Myocyte (in vitro differentiated cells): ENCODE results near the gene SHROOM1. TPM values are rescaled to one million over a fixed set of nuclear protein-coding genes. Genes with fewer than 3 reads are reported as not detected.
"Not testable (repeated sequence)": the region's sequence is repeated elsewhere in the genome, so short reads cannot be mapped to it uniquely, and the experiment has no call there.

Source experiments
- DNase-seq: peaks from one replicate; pipeline ENCODE4 v3.0.0-alpha.2; 2012; ENCODE audit warnings: low read depth
- total RNA-seq: library from RNA; depleted of rRNA; stranded (reverse); fragments of >200 nt; gene quantifications from 2 replicates; pipeline ENCODE4 v1.2.3, GENCODE V29; 2014

SHROOM1 gene
- total RNA-seq, 1 donor from 2014 or later = 7.7 TPM

- no peak for DNase-seq
Observed at GRCh38 chr5:132808866-132809265, 21.6 kb downstream of the SHROOM1 start.

GRCh38 chr5:132808448-132808847, 22.0 kb downstream of the SHROOM1 start:
- DNase-seq = no peak

GRCh38 chr5:132807163-132807838, 23.1 kb downstream of the SHROOM1 start:
- DNase-seq = peak; percentile 16

DNA sequence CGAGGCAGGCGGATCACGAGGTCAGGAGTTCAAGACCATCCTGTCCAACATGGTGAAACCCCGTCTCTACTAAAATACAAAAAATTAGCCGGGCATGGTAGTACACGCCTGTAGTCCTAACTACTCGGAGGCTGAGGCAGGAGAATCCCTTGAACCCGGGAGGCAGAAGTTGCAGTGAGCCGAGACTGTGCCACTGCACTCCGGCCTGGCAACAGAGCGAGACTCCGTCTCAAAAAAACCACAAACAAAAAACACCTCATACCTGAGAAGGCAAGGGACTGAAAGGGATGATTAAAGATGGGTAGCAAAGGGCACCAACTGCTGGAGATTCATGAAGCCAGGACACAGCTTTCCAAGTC, 23.7 kb downstream of the SHROOM1 start:
- DNase-seq = not testable (repeated sequence)

GRCh38 chr5:132805872-132806271, 24.6 kb downstream of the SHROOM1 start:
- not testable (repeated sequence) for DNase-seq

DNA sequence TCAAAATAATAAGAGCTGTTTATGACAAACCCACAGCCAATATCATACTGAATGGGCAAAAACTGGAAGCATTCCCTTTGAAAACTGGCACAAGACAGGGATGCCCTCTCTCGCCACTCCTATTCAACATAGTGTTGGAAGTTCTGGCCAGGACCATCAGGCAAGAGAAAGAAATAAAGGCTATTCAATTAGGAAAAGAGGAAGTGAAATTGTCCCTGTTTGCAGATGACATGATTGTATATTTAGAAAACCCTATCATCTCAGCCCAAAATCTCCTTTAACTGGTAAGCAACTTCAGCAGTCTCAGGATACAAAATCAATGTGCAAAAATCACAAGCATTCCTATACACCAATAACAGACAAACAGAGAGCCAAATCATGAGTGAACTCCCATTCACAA, 26.2 kb downstream of the SHROOM1 start:
- DNase-seq = not testable (repeated sequence)

DNA sequence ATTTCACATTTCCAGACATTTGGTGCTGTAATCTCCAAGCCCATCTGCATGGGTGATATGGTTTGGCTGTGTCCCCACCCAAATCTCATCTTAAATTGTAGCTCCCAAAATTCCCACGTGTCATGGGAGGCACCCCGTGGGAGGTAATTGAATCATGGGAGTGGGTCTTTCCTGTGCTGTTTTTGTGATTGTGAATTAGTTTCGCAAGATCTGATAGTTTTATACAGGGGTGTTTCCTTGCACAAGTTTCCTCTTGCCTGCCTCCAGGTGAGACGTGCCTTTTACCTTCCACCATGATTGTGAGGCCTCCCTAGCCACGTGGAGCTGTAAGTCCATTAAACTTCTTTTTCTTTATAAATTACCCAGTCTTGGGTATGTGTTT, 27.8 kb downstream of the SHROOM1 start:
- not testable (repeated sequence) for DNase-seq

DNA sequence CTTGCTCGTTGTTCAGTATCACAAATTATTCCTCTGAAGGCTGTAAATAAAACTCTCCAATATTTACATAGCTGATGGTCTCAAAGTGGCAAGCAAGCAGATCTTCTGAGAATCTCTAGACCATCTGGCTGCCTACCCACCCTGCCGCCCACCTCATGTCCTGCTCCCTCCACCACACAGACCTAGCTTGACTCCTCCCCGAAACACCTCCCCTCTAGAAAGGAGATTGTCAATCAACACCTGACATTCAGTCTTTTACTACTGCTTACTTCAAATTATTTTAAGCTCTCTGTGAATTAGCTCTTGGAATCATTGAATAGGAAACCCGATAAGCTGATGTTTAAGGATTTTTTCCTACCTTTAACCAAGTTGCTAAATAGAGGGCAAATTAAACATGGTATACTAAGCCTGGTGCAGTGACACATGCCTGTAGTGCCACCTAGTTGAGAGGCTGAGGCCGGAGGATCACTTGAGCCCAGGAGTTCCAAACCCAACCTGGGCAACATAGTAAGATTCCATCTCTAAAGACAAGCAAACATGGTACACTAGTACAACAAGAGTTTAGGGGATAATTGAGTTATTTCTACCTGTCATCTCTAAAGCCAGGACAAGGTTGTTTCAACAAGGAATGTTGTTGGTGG, 28.3 kb downstream of the SHROOM1 start:
- no peak for DNase-seq

- DNase-seq = no peak
Observed at GRCh38 chr5:132800545-132800944, 29.9 kb downstream of the SHROOM1 start.

- DNase-seq = no peak
Observed at GRCh38 chr5:132799392-132799791, 31.1 kb downstream of the SHROOM1 start.

- DNase-seq = no peak
Observed at GRCh38 chr5:132797651-132798050, 32.8 kb downstream of the SHROOM1 start.

GRCh38 chr5:132791026-132791425, 39.4 kb downstream of the SHROOM1 start:
- no peak for DNase-seq

DNA sequence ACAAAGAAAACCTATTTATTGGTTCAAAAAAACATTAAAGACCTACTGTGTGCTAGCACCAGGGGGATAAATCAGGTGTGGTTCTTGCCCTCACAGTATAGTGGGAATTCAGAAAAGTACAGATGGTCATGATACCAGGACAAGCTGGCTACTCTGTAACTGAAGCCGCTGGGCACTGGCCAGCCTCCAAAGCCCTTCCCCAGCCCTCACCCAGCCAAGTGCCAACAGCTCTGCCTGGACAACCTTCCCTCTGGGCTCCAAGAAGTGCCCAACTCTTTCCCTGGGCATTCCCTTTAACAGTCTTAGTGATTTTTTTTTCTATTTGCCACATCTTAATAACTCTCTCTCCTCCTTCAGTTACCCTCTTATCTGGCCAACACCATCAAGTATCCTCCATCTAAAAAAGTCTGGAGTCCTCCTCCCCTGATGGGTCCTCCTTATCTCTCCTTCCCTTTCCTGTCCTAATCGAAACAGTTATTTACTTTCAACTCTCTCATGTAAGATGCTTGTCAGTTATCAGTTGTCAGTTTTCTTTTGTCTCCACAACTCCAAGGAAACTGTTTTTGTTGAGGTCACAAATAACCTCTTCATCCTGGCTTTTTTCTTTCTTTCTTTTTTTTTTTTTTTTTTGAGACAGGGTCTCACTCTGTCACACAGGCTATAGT, 40.1 kb downstream of the SHROOM1 start:
- DNase-seq = no peak

DNA sequence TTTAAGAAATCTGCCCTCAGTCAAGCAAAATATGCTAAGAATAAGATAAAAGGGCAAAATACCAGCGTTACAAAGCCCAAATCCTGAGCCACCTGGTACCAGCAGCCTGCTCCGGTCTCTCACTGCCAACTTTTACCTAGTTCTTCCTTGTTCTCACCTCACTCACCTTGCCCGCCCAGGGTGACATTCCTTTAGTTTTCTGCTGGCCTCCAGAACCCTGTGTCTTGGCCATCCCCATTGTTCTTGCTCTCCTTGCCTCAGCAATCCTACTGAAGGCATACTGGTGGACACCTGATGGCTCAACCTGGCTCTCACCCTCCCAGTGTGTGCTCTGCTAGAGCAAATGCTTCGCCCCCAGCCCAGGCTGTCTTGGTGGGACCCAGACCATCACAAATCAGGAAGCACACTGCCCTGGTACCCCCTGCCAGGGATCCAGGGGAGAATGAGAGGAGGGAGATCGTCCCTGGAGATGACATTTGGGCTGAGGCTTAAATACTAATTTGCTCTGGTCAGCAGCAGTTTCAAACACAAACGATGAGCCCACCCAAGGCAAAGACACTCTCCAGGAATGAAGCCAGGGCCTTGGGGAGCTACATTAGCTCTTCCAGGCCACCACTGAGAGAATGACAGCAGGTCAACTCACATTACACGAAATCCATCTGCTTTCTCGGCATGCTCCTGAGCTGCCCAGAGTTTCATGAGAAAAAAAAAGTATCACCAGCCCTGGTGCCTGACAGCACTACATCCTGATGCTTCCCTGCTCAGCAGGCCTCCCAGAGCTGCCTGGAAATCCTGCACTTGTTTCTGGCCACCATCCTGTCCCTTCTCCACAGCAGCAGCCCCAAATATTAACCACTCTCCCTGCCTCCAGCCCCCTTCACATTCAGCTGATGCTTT, 41.2 kb downstream of the SHROOM1 start:
- no peak for DNase-seq

DNA sequence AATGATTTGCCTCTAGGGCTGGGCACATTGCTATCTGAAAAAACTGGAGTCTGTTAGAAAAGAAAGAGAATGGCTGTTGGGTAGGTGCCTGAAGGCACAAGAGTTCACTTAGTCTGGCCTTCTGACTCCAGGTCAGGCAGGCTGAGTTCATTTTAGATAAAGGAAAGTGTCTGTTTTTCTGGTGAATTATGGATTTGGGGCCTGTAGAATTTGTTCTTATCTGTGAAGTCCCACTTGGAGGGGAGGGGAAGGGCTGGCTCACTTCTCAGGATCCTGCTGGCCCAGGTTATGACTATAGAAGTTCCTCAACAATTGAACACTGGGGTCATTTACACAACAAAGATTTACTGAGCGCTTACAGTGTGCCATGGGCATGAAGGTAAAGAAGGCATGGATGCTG, 41.9 kb downstream of the SHROOM1 start:
- no peak for DNase-seq

GRCh38 chr5:132787076-132787475, 43.4 kb downstream of the SHROOM1 start:
- DNase-seq = no peak

DNA sequence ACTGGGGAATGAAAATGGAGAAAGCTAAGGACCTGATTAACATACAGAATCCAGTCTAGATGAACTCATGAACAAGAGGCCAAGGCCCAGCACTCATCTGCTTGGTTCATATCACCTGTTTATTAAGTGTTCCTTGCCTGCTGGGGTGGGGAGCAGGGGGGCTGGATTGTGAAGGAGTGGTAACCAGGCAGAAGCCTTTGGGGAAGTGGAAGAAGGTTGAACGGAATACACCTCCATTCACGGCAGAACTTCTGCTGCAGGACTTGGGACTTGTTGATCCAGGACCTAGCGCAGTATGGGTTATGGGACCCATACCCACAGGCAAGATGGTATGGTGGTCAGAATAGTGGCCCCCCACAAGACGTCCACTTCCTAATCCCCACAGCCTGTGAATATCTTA, 44.6 kb downstream of the SHROOM1 start:
- DNase-seq = no peak

- no peak for DNase-seq
Observed at GRCh38 chr5:132785365-132785764, 45.1 kb downstream of the SHROOM1 start.

- no peak for DNase-seq
Observed at GRCh38 chr5:132782101-132782500, 48.3 kb downstream of the SHROOM1 start.

DNA sequence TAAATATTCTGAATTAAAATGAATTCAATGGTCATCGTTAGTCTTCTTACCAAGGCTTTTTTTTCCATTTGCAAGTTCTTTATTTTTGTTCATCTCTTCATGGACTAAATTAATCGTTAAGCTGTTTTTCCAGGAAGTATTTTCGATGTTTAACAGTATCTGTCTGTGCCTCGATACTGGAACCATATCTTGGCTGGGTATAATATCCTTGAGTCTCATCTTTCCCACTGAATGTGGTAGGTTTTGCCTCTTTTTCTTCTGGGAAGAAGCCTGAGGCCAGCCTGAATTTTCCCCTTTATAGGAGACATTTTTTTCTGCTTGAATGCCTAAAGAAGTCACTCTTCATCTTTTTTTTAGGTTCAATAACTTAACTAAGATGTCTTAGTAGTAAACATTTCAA, 49.4 kb downstream of the SHROOM1 start:
- no peak for DNase-seq

- no peak for DNase-seq
Observed at GRCh38 chr5:132780577-132780976, 49.9 kb downstream of the SHROOM1 start.

GRCh38 chr5:132779961-132780360, 50.5 kb downstream of the SHROOM1 start:
- DNase-seq = no peak
